ENCODE measurements around the gene ITGA8. TPM values are rescaled to one million over a fixed set of nuclear protein-coding genes. Genes with fewer than 3 reads are reported as not detected.

ITGA8 gene
- total and polyA plus RNA-seq, 12 donors: 4.7 to 46.0 (median 22.2) TPM

DNA sequence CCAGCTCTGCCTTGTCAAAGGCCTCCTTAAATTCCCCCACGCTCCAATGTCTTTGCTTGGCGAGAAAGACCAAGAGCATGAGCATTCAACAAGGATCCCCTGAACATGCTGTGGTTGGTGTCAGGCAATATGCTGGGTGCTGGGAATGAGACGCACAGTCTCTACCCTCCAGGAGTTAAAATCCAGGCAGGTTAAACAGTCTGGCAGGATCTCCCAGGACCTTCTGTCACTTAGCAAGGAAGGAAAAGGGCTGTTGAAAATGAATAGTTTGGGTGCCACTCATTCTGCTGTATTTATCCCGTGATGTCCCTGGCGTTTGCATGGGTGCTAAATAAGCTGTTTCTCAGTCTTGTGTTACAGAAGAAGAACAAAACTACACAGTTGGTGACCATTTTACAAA is 21.9 kb upstream of the ITGA8 start:
- DNase-seq: no peak
- H3K27ac ChIP-seq: no peak overlapping the region
- no peaks in the 10 kb centered on the region for H3K36me3 ChIP-seq (replicated peaks in 1 of 2)
- intact Hi-C loops (cut with DNase I): loop anchor here in 1 of 2 donors (10.0 kb wide), 1 partner anchor 93 kb away; no protein-coding TSS in a partner anchor
- H3K9me3 ChIP-seq (replicated peaks in 1 of 3): no peaks in the 10 kb centered on the region
- H3K27me3 ChIP-seq: no peaks in the 10 kb centered on the region
- no peak overlapping the region for H3K4me3 ChIP-seq
- TF ChIP-seq, protein P1, sequence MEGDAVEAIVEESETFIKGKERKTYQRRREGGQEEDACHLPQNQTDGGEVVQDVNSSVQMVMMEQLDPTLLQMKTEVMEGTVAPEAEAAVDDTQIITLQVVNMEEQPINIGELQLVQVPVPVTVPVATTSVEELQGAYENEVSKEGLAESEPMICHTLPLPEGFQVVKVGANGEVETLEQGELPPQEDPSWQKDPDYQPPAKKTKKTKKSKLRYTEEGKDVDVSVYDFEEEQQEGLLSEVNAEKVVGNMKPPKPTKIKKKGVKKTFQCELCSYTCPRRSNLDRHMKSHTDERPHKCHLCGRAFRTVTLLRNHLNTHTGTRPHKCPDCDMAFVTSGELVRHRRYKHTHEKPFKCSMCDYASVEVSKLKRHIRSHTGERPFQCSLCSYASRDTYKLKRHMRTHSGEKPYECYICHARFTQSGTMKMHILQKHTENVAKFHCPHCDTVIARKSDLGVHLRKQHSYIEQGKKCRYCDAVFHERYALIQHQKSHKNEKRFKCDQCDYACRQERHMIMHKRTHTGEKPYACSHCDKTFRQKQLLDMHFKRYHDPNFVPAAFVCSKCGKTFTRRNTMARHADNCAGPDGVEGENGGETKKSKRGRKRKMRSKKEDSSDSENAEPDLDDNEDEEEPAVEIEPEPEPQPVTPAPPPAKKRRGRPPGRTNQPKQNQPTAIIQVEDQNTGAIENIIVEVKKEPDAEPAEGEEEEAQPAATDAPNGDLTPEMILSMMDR (IDR thresholded peaks at IDR 0.05): no peak
- TF ChIP-seq POLR2A (IDR thresholded peaks at IDR 0.05): no peak
- no peaks in the 10 kb centered on the region for H3K4me1 ChIP-seq (replicated peaks in 1 of 2)
- WGBS, 4 donors: 86 to 94% (median 89%) methylated on average over 5 of the region's 5 CpGs

DNA sequence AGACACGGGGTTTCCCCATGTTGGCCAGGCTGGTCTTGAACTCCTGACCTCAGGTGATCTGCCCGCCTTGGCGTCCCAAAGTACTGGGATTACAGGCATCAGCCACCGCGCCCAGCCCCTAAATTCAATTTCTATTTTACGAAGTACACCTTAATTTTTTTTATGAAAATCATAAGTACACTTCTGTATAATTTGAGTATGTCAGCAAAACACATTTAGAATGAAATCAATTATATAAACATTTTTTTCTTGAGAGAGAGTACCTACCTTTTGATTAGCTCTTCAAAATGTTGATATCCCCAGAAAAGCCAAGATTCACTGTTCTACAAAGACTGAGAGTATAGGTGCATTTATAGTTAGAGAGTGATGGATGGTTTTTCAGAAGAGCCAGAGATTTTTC is 20.5 kb upstream of the ITGA8 start:
- no peak for DNase-seq
- H3K27ac ChIP-seq: no peak overlapping the region
- no peaks in the 10 kb centered on the region for H3K36me3 ChIP-seq (replicated peaks in 1 of 2)
- H3K4me1 ChIP-seq (replicated peaks in 1 of 2): no peaks in the 10 kb centered on the region
- no peak overlapping the region for H3K4me3 ChIP-seq
- TF ChIP-seq, protein P1 (IDR thresholded peaks at IDR 0.05): no peak
- no peak for TF ChIP-seq POLR2A (IDR thresholded peaks at IDR 0.05)
- H3K9me3 ChIP-seq (replicated peaks in 1 of 3): no peaks in the 10 kb centered on the region
- WGBS, 4 donors: 87 to 93% (median 90%) methylated on average over 6 of the region's 6 CpGs
- intact Hi-C loops (cut with DNase I): loop anchor here in 1 of 2 donors (10.0 kb wide), 1 partner anchor 95 kb away; no protein-coding TSS in a partner anchor
- no peaks in the 10 kb centered on the region for H3K27me3 ChIP-seq

DNA sequence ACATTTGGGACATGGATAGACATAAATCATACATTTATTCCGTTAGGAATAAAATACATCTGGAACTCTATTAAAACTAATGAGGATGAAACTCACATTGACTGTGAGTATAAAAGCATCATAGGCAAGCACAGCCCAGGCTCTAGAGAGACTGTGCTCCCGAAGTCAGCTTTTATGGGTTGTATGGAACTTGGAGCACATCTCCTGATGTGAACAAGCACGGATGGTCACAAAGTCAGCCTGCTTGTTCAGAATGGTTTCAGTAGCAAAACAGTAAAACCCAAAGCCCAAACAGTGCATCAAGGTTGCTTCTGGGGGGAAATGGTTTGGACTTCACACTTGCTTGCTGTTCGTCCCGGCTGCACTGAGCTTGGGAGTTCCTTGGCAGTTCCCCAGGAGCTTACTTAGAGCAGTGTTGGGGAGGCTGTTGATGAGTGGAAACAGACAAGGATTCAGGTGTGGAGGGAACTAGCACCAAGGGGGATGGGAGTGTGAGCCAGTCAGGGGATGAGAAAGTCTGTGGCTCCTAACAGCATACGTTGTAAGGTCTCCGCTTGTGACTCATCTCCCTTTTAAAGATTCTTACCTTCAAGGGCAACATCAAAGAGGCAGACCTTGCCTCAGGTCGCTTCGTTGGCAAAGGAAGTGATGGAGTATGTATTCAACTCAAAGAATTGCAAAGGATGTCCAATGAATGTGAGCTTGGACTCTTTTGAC is 19.7 kb upstream of the ITGA8 start:
- Histone ChIP-seq H3K27ac (no peak overlapping the region), H3K4me1 (replicated peaks in 1 of 2) (no peaks in the 10 kb centered on the region), H3K27me3 (no peaks in the 10 kb centered on the region), H3K4me3 (no peak overlapping the region), H3K36me3 (replicated peaks in 1 of 2) (no peaks in the 10 kb centered on the region), H3K9me3 (replicated peaks in 1 of 3) (no peaks in the 10 kb centered on the region)
- TF ChIP-seq, protein P1 (IDR thresholded peaks at IDR 0.05): no peak
- no peak for TF ChIP-seq POLR2A (IDR thresholded peaks at IDR 0.05)
- no peak for DNase-seq
- WGBS, 4 donors: 44 to 51% (median 47%) methylated on average over 9 of the region's 9 CpGs
- intact Hi-C loops (cut with DNase I): no loop called here

DNA sequence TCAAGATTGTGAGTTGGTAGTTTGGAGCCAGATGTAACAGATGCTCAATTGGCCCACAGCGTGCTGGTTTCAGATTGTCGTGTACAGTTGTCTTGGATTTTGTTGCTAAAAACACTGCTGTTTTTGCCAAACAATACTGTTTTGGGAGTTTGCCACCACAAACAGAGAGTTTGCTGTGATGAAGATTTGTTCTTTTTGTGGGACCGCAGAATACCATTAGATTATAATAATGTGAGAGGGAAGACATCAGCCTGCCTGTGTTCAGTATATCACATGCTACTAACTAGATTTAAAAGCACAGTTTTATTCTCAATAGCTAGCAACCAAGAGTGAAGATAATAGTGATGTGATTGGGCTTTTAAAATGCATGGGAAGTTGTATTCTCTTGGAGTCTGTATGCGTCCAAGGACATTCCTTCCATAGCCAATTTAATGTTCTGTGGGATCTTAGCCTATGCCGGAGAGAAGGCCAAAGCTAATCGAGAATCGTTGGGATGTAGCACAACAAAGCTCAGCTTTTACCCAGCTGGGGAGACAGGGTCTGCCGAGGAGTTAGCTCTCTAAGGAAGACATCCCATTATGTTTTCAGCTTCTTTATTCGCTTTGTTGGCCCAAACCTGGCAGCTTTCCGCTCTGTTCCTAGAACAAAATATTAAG is 18.7 kb upstream of the ITGA8 start:
- DNase-seq: no peak
- 62 to 71% (median 69%) methylated on average over 10 of the region's 10 CpGs for WGBS, 4 donors
- no peaks in the 10 kb centered on the region for H3K9me3 ChIP-seq (replicated peaks in 1 of 3)
- TF ChIP-seq, protein P1 (IDR thresholded peaks at IDR 0.05): no peak
- no peak for TF ChIP-seq POLR2A (IDR thresholded peaks at IDR 0.05)
- H3K4me1 ChIP-seq (replicated peaks in 1 of 2): no peaks in the 10 kb centered on the region
- H3K4me3 ChIP-seq: no peak overlapping the region
- H3K36me3 ChIP-seq (replicated peaks in 1 of 2): no peaks in the 10 kb centered on the region
- H3K27ac ChIP-seq: peak overlapping the region in 1 of 5 donors; percentile 45
- intact Hi-C loops (cut with DNase I): no loop called here
- no peaks in the 10 kb centered on the region for H3K27me3 ChIP-seq
